AG09309 (cell line): ENCODE results near the gene ERGIC1.

Experiments
- DNase-seq: peaks from one replicate; pipeline ENCODE4 v3.0.0-alpha.2; 2010; ENCODE audit warnings: low read depth
- H3K4me3 ChIP-seq: 2 replicates; pipeline ENCODE4 v1.5.1; 2011; ENCODE audit warnings: mild to moderate bottlenecking, low read depth, low read length, moderate library complexity; ENCODE audit not compliant: control insufficient read depth
- TF ChIP-seq, protein P1 (sequence below): IDR thresholded peaks from 2 replicates; pipeline ENCODE4 v1.5.1; 2011; ENCODE audit warnings: mild to moderate bottlenecking, low read depth, low read length, inconsistent platforms; ENCODE audit not compliant: insufficient read depth, control insufficient read depth; ENCODE audit errors: missing control alignments

ERGIC1 gene

DNA sequence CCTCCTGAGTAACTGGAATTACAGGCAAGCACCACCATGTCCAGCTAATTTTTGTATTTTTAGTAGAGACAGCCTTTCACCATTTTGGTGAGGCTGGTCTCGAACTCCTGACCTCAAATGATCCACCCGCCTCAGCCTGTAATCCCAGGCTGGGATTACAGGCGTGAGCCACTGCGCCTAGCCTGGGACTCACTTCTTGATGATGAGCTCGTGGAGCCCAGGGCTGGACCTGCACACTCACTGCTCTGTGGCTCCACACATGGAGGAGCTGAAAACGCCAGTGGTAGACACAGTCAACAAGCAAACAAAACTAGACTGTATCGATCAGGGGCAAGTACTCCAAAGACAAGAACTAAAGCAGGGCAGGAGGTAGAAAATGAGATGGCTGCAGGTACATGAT is 65.4 kb downstream of the ERGIC1 start:
- DNase-seq: no peak
- TF ChIP-seq, protein P1, sequence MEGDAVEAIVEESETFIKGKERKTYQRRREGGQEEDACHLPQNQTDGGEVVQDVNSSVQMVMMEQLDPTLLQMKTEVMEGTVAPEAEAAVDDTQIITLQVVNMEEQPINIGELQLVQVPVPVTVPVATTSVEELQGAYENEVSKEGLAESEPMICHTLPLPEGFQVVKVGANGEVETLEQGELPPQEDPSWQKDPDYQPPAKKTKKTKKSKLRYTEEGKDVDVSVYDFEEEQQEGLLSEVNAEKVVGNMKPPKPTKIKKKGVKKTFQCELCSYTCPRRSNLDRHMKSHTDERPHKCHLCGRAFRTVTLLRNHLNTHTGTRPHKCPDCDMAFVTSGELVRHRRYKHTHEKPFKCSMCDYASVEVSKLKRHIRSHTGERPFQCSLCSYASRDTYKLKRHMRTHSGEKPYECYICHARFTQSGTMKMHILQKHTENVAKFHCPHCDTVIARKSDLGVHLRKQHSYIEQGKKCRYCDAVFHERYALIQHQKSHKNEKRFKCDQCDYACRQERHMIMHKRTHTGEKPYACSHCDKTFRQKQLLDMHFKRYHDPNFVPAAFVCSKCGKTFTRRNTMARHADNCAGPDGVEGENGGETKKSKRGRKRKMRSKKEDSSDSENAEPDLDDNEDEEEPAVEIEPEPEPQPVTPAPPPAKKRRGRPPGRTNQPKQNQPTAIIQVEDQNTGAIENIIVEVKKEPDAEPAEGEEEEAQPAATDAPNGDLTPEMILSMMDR: no peak
- H3K4me3 ChIP-seq: no peak overlapping the region

DNA sequence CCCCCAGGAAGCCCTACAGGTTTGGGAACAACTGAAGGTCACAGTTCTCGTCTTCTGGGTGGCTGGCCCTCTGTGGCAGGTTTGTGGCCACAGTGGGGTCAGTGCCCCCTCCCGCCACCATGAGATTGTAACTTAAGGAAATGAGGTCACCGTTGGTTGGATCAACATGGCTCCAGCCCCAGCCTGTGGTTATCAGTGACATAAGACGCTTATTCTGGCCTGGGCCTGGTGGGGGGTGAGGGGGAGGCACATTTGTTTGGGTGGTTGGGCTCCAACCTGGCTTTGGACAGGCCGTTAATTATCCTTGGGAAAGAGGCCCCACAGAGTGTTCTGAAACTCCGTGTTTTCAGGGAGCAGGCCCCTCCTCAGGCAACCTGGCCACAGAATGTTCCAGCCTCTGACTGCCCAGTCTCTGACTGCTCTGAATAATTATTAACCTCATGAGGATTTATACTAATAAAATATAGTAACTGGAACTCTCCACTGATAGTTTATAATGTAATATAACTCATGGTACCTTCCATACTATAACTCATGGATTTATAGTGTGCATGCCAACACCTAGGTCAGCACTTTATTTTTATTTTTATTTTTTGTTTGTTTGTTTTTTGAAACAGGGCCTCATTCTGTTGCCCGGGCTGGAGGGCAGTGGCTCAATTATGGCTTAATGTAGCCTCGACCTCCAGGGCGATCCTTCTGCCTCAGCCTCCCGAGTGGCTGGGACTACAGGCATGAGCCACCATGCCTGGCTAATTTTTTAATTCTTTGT is 67.1 kb downstream of the ERGIC1 start:
- no peak overlapping the region for H3K4me3 ChIP-seq
- no peak for DNase-seq
- TF ChIP-seq, protein P1: no peak

DNA sequence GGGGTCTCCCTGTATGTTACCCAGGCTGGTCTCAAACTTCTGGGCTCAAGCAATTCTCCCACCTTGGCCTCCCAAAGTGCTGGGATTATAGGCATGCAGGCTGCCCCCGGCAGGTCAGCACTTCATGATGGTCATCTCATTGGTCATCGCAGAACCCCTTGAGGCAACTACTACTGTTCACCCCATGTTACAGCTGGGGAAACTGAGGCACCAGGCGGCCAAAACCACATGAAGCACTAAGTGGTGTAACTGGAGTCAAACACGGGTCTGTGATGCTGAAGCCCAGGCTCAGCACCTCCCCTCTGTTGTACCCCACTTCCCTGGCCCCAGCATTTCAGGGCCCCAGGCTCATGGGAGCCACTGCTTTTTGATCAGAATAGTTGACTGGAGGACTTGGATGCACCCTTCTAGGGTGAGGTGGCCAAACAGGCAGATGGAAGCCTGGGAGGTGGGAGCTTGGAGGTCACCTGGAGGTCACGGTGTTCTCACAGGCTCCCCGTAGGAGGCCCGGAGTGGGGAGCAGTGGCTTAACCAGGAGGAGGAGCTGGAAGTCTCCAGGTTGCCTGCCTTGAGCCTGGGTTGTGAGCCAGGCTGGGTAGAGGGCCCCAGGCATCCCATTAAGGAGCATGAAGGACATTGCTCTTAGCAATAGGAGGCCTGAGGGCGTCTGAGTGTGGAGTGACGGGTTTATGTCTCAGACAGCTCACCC is 67.9 kb downstream of the ERGIC1 start:
- TF ChIP-seq, protein P1: no peak
- no peak for DNase-seq
- no peak overlapping the region for H3K4me3 ChIP-seq

DNA sequence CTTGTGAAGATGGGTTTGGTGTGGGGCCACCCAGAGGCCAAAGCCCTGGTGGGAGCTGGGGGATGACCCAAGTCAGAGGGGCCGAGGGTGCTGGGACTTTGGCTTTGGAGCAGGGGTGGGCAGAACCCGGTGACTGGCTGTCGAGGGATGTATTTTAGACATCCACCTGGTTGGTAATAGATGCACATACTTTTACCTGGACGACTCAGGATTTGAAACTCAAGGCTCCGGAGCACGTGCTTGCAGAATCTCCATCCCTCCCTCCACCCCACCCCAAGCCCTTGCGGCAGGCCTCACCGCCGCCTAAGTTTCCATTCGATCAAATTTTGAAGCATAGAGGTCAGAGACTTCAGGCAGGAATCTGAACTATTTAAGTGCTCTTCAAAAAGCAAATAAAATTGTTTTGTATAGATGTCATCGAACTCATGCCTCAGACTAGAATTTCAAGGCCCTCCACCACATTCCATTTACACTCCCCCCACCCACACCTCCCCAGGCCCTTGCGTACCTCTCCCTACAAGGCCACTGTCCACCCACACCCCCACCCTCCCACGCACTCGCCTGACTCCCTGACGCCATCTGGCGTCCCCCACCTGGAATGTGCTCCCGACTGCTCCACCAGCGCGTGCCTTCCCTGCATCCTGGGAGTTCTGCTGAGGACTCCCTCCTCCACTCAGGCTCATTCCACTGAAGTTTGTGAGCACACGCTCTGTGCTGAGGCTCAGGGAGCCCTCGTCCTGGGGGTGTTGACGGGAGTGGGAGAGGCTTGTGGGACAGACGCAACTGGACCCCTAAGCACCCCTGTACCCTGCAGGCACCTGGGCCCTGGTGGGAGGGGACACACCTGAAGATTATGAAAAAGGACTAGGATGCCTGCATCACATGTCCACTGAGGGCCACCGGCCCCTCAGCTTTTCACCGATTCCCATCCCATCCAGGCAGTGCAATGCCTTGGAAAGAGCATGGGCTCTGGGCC is 68.7 kb downstream of the ERGIC1 start:
- peak; percentile 92 for DNase-seq
- TF ChIP-seq, protein P1: peak; percentile 69
- H3K4me3 ChIP-seq: no peak overlapping the region

DNA sequence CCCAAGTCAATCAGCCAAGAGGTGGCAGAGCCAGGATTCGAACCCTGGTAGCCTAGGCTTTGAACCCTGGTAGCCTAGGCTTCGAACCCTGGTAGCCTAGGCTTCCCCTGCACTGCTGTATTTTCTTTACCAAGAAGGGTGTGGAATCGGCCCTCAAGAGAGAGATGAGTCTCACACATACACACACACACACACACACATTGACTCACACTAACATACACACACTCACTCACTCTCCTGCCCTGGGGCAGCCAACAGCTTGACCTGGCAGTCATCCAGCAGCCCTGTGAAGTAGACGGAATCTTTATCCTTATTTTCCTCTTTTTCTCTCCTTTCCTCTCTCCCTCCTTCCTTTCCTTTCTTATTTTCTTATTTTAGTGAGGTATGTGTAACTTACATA is 69.7 kb downstream of the ERGIC1 start:
- peak; percentile 87 for DNase-seq
- no peak overlapping the region for H3K4me3 ChIP-seq
- TF ChIP-seq, protein P1: no peak

DNA sequence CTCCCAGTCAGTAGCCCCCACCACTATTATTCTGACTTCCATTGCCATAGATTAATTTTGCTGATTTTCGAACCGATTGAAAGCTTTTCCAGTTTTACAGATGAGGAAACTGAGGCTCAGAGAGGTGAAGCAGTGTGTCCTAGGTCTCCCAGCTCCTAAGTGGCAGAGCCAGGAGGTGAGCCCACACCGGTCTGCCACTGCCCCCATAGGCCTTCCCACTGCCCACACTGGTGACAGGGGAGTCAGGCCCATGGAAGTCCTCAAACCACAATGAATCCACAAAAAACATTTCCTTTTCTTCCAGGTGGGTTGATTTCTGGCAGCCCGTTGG is 70.2 kb downstream of the ERGIC1 start:
- H3K4me3 ChIP-seq: no peak overlapping the region
- no peak for DNase-seq
- TF ChIP-seq, protein P1: no peak
